ENCODE results near the gene CR1L.
"Not testable (repeated sequence)": the region's sequence is repeated elsewhere in the genome, so short reads cannot be mapped to it uniquely, and the experiment has no call there.

The CR1L gene

GRCh38 chr1:207639362-207639761 is 5.6 kb upstream of the CR1L start:
- not testable (repeated sequence) for DNase-seq (ENCODE audit: low read depth in 2 of 2)

GRCh38 chr1:207644166-207644851 is 624 bp upstream of the CR1L start:
- H3K4me3 ChIP-seq (replicated peaks in 1 of 2; ENCODE audit: low read depth in 2 of 2, low read length in 2 of 2) = peak overlapping the region; percentile 62 to 65
- TF ChIP-seq CTCF (IDR thresholded peaks at IDR 0.05; ENCODE audit: low read depth, low read length) = no peak
- no peak for DNase-seq (ENCODE audit: low read depth in 2 of 2)

More at GRCh38 chr1:207639362-207639761, 5.6 kb upstream of the CR1L start:
- H3K4me3 ChIP-seq (replicated peaks in 1 of 2; ENCODE audit: low read depth in 2 of 2, low read length in 2 of 2) = not testable (repeated sequence)

- TF ChIP-seq CTCF (IDR thresholded peaks at IDR 0.05; ENCODE audit: low read depth, low read length) = no peak
These were observed 725 bp downstream of the CR1L start for GRCh38 chr1:207645635-207646081.

GRCh38 chr1:207646171-207646570 is 1.2 kb downstream of the CR1L start:
- no peak for DNase-seq (ENCODE audit: low read depth in 2 of 2)
- no peak for TF ChIP-seq CTCF (IDR thresholded peaks at IDR 0.05; ENCODE audit: low read depth, low read length)

More at GRCh38 chr1:207645635-207646081, 725 bp downstream of the CR1L start:
- peak overlapping the region in 1 of 2 donors; percentile 62 for H3K4me3 ChIP-seq (replicated peaks in 1 of 2; ENCODE audit: low read depth in 2 of 2, low read length in 2 of 2)
- no peak for DNase-seq (ENCODE audit: low read depth in 2 of 2)

GRCh38 chr1:207646944-207647579 is 2.1 kb downstream of the CR1L start:
- no peak for DNase-seq (ENCODE audit: low read depth in 2 of 2)
- no peak for TF ChIP-seq CTCF (IDR thresholded peaks at IDR 0.05; ENCODE audit: low read depth, low read length)
- H3K4me3 ChIP-seq (replicated peaks in 1 of 2; ENCODE audit: low read depth in 2 of 2, low read length in 2 of 2) = no peak overlapping the region

More at GRCh38 chr1:207646171-207646570, 1.2 kb downstream of the CR1L start:
- no peak overlapping the region for H3K4me3 ChIP-seq (replicated peaks in 1 of 2; ENCODE audit: low read depth in 2 of 2, low read length in 2 of 2)

GRCh38 chr1:207647671-207648333 is 2.9 kb downstream of the CR1L start:
- no peak for TF ChIP-seq CTCF (IDR thresholded peaks at IDR 0.05; ENCODE audit: low read depth, low read length)
- no peak overlapping the region for H3K4me3 ChIP-seq (replicated peaks in 1 of 2; ENCODE audit: low read depth in 2 of 2, low read length in 2 of 2)
- DNase-seq (ENCODE audit: low read depth in 2 of 2) = no peak
